NB4 (cell line): ENCODE measurements around the gene MAN2C1.

Source experiments
- MYC ChIP-seq: IDR thresholded peaks from 2 replicates; pipeline ENCODE4 v1.6.1; 2011; ENCODE audit warnings: low read depth, low read length
- POLR2A ChIP-seq: IDR thresholded peaks from 2 replicates; pipeline ENCODE4 v1.6.1; 2011; ENCODE audit warnings: mild to moderate bottlenecking; ENCODE audit not compliant: insufficient read length; ENCODE audit errors: extremely low read depth
- TF ChIP-seq, protein P1 (sequence below): IDR thresholded peaks from one replicate; pipeline ENCODE4 v1.5.1; 2012; ENCODE audit warnings: low read depth, low read length

- TF ChIP-seq POLR2A (no peak), MYC (no peak)
- TF ChIP-seq, protein P1, sequence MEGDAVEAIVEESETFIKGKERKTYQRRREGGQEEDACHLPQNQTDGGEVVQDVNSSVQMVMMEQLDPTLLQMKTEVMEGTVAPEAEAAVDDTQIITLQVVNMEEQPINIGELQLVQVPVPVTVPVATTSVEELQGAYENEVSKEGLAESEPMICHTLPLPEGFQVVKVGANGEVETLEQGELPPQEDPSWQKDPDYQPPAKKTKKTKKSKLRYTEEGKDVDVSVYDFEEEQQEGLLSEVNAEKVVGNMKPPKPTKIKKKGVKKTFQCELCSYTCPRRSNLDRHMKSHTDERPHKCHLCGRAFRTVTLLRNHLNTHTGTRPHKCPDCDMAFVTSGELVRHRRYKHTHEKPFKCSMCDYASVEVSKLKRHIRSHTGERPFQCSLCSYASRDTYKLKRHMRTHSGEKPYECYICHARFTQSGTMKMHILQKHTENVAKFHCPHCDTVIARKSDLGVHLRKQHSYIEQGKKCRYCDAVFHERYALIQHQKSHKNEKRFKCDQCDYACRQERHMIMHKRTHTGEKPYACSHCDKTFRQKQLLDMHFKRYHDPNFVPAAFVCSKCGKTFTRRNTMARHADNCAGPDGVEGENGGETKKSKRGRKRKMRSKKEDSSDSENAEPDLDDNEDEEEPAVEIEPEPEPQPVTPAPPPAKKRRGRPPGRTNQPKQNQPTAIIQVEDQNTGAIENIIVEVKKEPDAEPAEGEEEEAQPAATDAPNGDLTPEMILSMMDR, result no peak
Observed at GRCh38 chr15:75357976-75358673, 10.3 kb downstream of the MAN2C1 start.
